ENCODE measurements around the gene TMSB10.
"Not testable (repeated sequence)": the region's sequence is repeated elsewhere in the genome, so short reads cannot be mapped to it uniquely, and the experiment has no call there.

The TMSB10 gene

DNA sequence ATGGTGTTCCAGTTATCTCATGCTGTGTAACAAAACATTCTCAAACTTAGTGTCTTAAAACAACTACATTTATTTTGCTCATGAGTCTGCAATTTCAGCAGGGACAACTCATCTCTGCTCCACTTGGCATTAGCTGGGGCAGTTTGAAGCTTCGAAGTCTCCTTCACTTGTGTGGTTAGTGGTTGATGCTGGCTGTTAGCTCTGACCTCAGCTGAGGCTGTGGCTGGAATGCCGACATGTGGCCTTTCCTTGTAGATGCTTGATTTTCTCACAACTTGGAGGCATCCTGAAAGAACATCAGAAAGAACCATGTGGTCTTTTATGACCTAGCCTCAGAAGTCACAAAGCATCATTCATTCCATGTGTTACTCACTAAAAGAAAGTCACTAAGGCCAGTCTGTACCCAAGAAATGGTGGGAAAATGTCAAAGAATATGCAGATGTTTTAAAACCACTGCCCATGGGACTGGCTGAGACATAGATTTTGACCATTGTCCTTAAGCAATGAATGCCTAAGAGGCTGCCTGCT is 3.8 kb upstream of the TMSB10 start:
- no peak for DNase-seq

DNA sequence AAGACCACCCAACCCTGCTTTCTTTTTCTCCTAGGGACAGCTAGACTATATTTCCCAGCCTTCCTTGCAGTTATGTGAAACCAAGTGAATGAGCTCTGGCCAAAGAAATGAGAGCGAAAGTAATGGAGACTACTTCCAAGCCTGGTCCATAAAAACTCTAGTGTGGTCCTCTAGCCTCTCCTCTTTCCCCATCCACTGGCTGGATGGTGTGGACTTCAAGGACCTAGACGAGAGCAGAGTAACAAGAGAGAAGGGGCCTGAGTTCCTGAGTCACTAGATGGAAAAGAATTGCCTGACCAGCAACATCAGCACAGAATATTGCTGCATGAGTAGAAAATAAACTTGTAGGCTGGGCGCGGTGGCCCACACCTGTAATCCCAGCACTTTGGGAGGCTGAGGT is 2.9 kb upstream of the TMSB10 start:
- no peak for DNase-seq

DNA sequence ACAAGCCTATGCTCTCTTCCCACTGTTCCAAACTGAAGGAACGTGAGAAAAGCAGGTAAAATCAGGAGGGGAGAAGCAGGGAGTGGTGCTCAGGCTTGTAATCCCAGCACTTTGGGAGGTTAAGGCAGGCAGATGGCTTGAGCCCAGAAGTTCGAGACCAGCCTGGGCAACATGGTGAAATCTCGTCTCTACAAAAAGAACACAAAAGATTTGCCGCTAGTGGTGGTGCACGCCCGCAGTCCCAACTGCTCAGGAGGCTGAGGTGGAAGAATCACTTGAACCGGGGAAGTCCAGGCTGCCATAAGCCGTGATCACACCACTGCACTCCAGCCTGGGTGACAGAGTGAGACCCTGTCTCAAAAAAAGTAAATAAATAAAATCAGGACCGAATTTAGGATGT is 1.3 kb upstream of the TMSB10 start:
- no peak for DNase-seq

DNA sequence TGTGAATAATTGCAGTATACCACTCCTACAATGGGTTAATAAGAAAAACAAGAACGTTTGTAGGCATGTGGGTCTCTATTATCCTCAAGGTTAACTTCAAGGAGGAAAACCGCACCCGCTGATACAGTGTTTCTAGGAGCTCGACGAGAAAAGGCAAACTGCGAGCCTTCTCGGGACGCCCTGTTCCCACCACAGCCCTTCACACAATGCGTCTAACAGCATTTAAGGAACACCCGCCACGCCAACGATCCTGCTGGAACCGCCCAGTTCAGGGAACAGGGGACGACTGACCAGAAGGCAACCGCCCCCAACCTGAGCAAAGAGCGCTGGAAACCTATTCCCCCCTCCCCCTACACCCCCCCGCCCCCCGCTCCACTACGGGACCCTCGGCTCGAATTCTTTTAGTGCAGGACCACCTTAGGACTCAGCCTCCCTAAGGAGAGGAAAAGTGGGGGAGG is 710 bp upstream of the TMSB10 start:
- DNase-seq, result peak in 27 of 56 donors; percentile 13 to 68 (median 36)

DNA sequence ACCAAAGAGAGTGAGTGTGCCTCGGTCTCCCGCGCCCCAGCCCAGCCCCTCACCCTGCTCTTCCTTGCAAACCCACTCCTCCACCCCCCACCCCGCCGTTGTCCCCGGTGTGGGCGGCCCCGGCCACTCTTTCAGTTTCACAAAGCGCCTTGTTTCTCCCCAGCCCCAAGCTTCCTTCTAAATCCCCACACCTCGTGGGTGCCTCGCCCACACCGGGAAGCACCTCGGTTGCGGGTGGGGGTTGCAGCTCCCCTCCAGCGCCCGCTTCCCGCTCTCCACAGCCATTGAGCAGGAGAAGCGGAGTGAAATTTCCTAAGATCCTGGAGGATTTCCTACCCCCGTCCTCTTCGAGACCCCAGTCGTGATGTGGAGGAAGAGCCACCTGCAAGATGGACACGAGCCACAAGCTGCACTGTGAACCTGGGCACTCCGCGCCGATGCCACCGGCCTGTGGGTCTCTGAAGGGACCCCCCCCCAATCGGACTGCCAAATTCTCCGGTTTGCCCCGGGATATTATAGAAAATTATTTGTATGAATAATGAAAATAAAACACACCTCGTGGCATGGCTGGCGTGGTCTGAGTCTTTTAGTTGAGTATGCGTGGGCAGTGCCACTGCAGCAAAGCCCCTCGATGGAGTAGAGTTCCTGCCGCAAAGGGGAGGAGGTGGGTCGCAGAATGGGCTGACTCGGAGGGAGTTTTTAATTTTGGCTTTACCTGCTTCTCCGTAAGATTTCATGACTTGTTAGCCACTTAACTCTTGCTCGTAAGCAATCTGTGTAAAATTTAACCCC is 848 bp downstream of the TMSB10 start:
- DNase-seq, result peak in 23 of 56 donors; percentile 5 to 40 (median 27)

DNA sequence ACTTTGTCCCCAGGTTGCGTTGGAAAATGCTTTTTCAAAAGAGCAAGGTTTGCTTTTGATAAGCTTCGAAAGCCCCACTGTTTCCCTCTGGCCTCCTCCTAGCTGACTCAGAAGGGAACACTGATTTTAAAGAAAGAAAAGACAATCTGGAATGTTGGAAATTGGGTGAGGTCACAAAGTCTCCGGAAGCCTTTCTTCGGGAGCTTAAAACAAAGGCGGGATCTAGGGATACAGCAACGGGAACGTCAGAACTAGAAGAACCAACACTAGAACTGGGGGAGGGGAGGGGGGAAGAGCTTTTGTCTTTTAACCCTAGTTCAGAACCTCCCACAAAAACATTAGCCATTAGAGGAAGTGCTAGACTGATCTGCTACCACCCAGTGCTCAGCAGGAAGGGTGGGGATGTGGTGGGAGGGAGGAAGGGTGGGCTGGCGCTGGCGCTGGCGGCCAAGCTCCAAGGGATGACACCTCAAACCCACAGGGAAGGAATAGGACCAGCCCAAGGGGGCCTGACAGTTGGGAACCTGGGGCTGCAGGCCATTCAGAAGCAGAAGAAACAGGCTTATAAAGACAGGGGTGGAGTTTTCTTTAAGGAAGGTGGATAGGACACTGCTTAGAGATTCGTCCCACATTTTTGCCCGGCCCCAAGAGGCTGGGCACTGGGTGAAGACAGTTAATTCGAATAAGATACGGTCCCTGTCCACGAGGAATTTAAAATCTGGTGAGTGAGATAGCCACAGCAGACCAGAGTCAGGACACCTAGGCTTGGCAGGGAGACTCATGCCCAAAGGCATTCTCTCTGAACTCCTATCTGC is 1.7 kb downstream of the TMSB10 start:
- peak in 17 of 56 donors; percentile 8 to 71 (median 23) for DNase-seq

DNA sequence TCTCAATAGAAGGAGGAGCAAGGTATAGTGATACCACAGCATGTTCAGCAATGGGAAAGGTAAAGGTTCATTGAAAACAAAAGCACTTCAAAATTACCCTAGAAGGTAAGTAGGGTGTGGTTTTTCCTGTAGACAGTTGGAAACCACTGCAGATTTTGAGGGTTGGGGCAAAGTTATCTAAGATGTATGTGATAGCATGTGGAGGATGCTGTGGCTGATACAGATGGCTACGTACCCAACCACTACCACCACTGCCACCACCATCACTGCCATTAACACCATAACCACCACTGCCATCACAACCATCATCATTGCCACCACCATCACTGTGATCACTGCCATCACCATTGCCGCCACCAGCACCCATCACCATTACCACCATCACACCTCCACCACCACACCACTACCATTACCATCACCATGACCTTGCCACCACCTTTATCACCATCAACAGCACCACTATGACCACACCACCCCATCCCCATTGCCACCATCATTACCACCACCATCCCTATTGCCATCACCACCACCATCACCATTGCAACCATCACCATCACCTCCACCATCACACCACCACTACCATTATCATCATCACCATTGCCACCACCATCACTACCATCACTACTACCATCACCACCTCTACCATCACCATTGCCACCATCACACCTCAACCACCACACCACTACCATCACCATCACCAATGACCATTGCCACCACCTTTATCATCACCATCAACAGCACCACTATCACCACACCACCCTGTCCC is 3.7 kb downstream of the TMSB10 start:
- no peak for DNase-seq

DNA sequence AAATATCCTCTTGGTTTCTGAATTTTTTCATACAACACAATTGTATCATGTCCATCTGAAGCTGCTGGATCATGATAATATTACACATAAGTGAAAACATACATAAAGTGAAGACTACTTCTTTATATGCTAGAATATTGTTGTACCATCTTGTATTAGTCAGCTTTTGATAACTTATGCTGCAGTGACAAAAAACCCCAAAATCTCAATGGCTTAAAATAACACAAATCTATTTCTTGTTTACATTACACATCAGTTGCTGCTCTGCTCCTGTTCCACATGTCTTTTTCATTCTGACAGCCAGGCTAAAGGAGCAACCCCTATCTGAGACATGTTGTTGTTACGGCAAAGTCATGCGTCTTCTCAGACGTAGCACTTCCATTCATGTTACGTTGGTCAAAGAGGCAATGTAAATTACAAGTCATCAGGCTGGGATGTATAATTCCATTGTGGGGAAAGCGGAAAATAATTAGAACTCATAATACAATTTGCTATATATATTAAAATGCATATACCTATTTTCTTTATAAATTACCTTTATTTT is 5.8 kb downstream of the TMSB10 start:
- no peak for DNase-seq

DNA sequence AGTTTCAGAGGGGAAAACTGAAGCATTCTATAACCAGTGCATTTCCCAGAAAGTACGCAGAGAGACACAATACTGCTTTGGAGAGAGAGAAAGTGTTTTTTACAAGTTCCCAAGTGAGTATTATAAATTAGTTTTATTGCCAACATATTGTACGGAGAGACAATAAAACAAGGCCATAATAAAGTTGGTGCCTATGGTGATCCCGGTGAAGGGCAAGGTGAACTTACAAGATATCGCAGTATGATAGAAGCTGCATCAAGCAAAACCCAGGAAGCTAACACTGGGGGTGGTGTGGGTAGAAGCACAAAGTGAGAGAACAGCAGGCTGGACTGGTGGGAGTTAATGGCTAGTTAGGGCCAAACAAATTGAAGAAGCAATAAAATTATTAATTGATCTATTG is 7.5 kb downstream of the TMSB10 start:
- no peak for DNase-seq

DNA sequence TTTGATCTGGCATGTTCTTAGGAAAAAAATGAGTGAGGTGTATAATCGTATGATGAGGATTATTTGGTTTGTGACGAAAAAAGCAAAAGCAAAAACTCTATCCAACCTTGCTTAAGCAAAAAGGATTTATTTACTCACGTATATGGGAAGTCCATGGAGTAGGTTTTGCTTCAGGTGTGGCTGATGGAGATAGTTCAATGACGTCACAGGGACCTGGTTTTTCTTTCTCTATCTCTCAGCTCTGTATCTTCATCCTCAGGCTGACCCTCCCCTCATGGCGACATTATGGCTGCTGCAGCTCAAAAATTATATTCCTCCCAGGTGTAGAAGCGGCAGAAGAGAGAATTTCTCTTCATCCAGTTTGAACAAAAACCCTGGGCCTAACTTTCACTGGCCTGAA is 8.9 kb downstream of the TMSB10 start:
- DNase-seq, result no peak

DNA sequence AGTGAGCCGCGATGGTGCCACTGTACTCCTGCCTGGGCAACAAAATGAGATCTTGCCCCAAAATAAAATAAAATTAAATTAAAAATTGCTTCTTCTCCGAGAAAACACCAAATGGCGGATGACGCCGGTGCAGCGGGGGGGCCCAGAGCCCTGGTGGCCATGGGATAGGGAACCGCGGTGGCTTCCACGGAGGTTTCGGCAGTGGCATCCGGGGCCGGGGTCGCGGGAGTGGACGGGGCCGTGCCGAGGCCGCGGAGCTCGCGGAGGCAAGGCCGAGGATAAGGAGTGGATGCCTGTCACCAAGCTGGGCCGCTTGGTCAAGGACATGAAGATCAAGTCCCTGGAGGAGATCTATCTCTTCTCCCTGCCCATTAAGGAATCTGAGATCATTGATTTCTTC is 10.2 kb downstream of the TMSB10 start:
- DNase-seq, result not testable (repeated sequence)

DNA sequence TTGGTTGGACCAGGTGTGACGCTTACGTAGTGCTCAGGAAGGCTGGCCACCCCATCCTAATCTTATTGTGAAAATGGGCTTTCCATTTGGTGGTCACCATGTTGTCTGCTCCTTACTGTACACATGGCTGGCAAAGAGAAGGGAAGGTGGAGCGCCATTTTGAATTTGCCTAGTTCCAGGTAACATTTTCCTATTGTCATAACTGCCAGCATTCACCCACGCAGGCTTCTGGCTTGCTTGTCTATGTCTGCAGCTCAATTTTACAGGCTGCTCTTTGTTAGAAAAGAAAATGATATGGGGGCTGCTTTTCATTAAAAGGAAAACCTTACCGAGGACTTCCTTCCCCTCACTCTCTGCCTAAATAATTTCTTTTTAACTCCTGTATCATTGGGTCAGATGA is 12.4 kb downstream of the TMSB10 start:
- not testable (repeated sequence) for DNase-seq

DNA sequence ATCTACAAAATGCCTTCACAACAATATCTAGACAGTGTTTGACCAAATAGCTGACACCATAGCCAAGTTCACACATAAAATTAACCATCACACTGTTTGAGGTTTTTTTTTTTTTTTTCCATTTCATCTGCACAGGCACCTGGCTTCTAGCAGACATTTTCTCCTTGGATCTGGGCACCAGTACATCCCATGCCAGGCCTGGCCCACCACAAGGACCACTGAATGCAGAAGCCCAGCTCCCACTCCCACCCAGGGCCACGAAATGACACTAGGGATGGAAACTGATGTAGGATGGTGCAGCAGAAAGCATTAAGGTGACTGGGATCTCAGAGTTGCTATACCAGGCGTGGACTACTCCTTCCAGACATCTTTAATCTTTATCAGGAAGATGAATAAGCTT is 13.0 kb downstream of the TMSB10 start:
- DNase-seq, result no peak

DNA sequence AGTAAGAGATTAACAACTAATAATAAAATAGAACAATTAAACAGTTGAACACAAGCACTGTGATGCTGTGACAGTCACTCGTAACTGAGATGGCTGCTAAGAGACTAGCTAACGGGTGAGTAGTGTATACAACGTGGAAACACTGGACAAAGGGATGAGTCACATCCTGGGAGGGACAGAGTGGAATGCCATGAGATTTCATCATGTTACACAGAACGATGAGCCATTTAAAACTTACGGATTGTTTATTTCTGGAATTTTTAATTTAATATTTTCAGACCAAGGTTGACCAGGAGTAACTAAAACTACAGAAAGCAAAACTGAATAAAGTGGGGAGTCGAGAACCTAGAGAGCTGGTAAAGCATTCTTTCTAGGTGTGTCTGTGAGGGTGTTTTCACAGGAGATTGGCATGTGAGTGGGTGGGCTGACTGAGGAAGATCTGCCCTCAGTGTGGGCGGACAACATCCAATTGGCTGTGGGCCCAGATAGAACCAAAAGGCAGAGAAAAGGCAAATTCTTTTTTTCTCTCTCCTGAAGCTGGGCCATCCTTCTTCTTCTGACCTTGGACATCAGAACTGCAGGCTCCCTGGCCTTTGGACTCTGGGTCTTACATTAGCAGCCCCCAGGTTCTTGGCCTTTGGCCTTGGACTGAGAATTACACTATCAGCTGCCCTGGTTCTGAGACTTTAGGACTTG is 14.6 kb downstream of the TMSB10 start:
- peak in 22 of 56 donors; percentile 1 to 54 (median 22) for DNase-seq

DNA sequence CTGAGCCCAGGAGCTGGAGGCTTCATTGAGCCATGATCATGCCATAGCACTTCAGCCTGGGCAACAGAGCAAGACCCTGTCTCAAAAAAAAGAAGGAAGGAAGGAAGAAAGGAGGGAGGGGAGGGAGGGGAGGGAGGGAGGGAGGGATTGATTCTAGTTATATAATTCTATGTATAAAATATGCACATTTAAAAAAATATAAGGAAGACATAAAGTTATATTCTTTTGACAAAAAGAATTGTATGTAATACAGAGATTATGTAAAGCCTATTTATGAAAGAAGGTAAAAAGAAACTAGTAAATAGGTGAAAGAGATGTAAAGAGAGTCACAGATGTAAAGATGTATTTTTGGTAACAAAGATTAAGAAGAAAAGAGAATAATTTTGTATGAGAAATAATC is 17.6 kb downstream of the TMSB10 start:
- DNase-seq, result no peak

DNA sequence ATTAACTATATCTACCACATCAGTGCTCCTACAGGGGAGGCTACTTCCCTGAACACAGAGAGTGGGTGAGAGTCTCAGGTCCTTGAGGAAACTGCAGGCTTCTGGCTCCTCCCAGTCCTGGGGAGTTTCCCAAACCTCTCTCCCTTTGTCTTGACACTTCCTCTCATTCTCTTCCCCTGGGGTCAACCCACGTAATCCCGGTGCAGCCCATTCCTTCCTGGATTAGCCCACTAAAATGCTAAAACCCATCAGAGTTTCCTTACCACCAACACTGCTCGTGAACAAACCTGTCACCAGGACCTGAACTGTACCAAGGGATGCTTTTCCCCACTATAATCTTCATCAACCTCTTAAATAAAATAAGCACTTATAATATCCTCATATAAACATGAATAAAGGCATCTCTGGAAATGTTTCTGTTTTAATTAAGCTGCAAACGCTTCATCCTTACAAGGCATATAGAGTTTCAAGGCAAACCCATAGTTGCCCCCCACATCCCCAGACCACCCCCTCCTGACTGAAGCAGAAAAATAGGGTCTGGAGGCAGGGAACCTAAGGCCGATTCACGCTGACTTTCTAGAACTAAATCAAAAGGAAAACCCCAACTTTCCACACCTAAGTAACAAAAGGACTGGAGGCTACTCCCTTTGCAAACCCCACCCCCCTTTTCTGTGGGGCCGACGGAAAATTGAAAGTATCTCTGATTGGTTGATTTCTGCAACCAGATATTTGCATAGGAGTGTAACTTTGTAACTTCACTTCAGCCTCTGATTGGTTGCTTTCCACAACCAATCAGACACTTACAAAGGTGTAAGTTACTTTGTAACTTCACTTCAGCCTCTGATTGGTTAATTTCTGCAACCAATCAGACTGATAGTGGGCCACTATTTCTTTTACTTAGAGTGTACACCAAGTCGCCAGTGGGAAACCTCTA is 19.0 kb downstream of the TMSB10 start:
- DNase-seq, result no peak

DNA sequence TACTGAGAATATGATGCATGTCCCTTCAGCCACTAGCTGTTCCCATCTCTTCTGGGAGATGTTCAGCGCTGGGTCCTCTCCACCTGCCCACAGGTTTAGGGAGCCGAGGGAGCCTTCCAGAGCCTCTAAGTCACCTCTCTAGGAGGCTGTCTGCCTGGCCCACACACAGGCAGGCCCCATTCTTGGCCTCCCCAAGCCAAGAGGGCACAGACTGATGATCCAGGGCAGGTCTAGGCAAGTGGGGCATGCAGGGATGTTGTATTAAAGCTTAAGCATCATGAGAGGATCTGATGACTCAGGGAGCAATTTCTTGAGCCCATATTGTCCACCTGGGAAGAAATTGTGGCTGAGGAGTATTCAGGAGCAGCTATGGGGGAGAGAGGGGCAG is 19.9 kb downstream of the TMSB10 start:
- no peak for DNase-seq

DNA sequence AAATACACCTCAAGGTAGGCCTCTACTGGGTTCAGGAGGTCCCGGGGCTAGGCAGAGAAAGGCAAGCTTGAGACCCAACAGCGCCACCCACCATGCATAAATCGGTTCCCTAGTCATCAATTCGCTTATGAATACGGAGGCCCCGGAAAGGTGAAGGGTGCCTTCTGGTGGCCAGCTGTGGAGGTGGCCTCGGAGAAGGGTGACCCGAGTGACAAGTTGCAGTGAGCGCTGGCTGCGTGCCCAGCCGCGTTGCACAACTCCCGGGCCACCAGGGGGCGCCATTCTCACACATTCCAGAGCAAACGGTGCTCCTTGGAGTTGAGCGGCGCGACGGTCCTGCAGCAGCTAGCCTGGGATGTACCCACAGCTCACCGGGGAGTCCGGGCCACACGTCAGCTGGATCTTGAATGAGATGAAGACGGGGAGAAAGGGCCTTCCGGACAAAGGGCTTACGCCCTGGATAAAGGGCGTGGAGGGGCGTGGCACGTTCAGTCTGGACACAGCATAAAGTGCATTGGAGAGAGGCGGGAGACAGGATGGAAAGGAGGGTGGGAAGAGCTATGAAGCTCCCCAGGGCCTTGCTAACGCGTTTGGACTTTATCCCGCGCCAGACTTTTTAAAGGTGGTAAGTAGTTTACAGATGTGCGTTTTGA is 20.4 kb downstream of the TMSB10 start:
- peak; percentile 26 to 95 (median 78) for DNase-seq

DNA sequence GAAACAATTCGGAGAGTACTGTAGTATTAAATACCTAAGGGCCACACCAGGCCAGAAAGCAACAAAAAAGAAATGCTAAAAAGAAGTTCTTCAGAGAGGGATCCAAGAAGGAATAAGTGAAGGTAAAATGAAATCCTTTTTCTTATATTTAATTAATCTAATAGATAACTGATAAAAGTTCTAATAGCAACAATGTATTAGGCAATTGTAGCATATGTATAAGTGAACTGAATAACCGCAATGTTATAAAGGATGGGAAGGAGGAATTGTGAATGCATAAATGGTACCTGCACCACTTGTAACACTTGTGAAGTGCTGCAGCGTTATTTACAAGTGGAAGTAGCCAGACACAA is 21.8 kb downstream of the TMSB10 start:
- no peak for DNase-seq
